ENCODE data around the gene KCNMB2.

KCNMB2 gene

GRCh38 chr3:178765472-178765871 is 229.2 kb downstream of the KCNMB2 start:
- no peak for DNase-seq

GRCh38 chr3:178767581-178767980 is 231.3 kb downstream of the KCNMB2 start:
- no peak for DNase-seq

- DNase-seq = no peak
These were observed 232.0 kb downstream of the KCNMB2 start for GRCh38 chr3:178768072-178768864.

- DNase-seq = no peak
These were observed 235.3 kb downstream of the KCNMB2 start for GRCh38 chr3:178771511-178771910.

GRCh38 chr3:178772746-178773145 is 236.5 kb downstream of the KCNMB2 start:
- no peak for DNase-seq

- DNase-seq = no peak
These were observed 237.1 kb downstream of the KCNMB2 start for GRCh38 chr3:178773358-178773757.

- DNase-seq = no peak
These were observed 241.6 kb downstream of the KCNMB2 start for GRCh38 chr3:178777718-178778411.

GRCh38 chr3:178778589-178778988 is 242.4 kb downstream of the KCNMB2 start:
- no peak for DNase-seq

GRCh38 chr3:178785961-178786360 is 249.7 kb downstream of the KCNMB2 start:
- DNase-seq = no peak

- DNase-seq = peak; percentile 28
These were observed 251.7 kb downstream of the KCNMB2 start for GRCh38 chr3:178787960-178788359.

GRCh38 chr3:178794711-178795110 is 258.5 kb downstream of the KCNMB2 start:
- no peak for DNase-seq

- DNase-seq = no peak
These were observed 259.1 kb downstream of the KCNMB2 start for GRCh38 chr3:178795349-178795748.

- no peak for DNase-seq
These were observed 266.0 kb downstream of the KCNMB2 start for GRCh38 chr3:178802259-178802658.

- no peak for DNase-seq
These were observed 266.9 kb downstream of the KCNMB2 start for GRCh38 chr3:178802993-178803693.

- no peak for DNase-seq
These were observed 268.4 kb downstream of the KCNMB2 start for GRCh38 chr3:178804606-178805005.

- no peak for DNase-seq
These were observed 269.5 kb downstream of the KCNMB2 start for GRCh38 chr3:178805741-178806140.

GRCh38 chr3:178806651-178807050 is 270.4 kb downstream of the KCNMB2 start:
- DNase-seq = no peak

GRCh38 chr3:178807694-178808093 is 271.5 kb downstream of the KCNMB2 start:
- DNase-seq = no peak

- no peak for DNase-seq
These were observed 272.5 kb downstream of the KCNMB2 start for GRCh38 chr3:178808748-178809147.

- no peak for DNase-seq
These were observed 273.9 kb downstream of the KCNMB2 start for GRCh38 chr3:178810181-178810580.

- DNase-seq = no peak
These were observed 286.5 kb downstream of the KCNMB2 start for GRCh38 chr3:178822722-178823121.

- no peak for DNase-seq
These were observed 286.9 kb downstream of the KCNMB2 start for GRCh38 chr3:178823150-178823549.

- no peak for DNase-seq
These were observed 287.5 kb downstream of the KCNMB2 start for GRCh38 chr3:178823591-178824246.
